WERI-Rb-1 (cell line): ENCODE data around the gene ENSA.
"Not testable (repeated sequence)": the region's sequence is repeated elsewhere in the genome, so short reads cannot be mapped to it uniquely, and the experiment has no call there.

Source experiments
- DNase-seq: peaks from one replicate; pipeline ENCODE4 v3.0.0-alpha.2; 2020
- H3K27ac ChIP-seq: fragments of 250-450 bp; sonication (Bioruptor Pico); 2 replicates; pipeline ENCODE4 v1.5.1; 2020; ENCODE audit warnings: mild to moderate bottlenecking, moderate library complexity
- H3K27me3 ChIP-seq: fragments of 250-450 bp; sonication (Bioruptor Pico); 2 replicates; pipeline ENCODE4 v1.5.1; 2021; ENCODE audit warnings: mild to moderate bottlenecking, low read depth, moderate library complexity; ENCODE audit not compliant: insufficient read depth, severe bottlenecking
- H3K36me3 ChIP-seq: fragments of 250-450 bp; sonication (Bioruptor Pico); 2 replicates; pipeline ENCODE4 v1.5.1; 2020; ENCODE audit warnings: mild to moderate bottlenecking, moderate library complexity
- H3K4me3 ChIP-seq: 2 replicates; pipeline ENCODE4 v1.5.1; 2011; ENCODE audit warnings: low read depth, mild to moderate bottlenecking, control low read depth, low read length
- H3K9me3 ChIP-seq: fragments of 250-450 bp; sonication (Bioruptor Pico); 2 replicates; pipeline ENCODE4 v1.5.1; 2021; ENCODE audit warnings: mild to moderate bottlenecking, moderate library complexity; ENCODE audit not compliant: severe bottlenecking
- CTCF ChIP-seq: IDR thresholded peaks from 2 replicates; pipeline ENCODE4 v1.5.1; 2011; ENCODE audit warnings: low read depth, mild to moderate bottlenecking, control low read depth, inconsistent platforms, low read length

ENSA gene

GRCh38 chr1:150582371-150582770 is 47.0 kb downstream of the ENSA start:
- Histone ChIP-seq H3K27me3 (no peaks in the 10 kb centered on the region), H3K36me3 (peaks cover 20% of the 10 kb centered on the region), H3K4me3 (no peak overlapping the region), H3K9me3 (no peaks in the 10 kb centered on the region), H3K27ac (no peak overlapping the region)
- DNase-seq: no peak
- TF ChIP-seq CTCF: no peak

- not testable (repeated sequence) for H3K9me3 ChIP-seq, H3K27me3 ChIP-seq, H3K27ac ChIP-seq, DNase-seq, H3K4me3 ChIP-seq
- H3K36me3 ChIP-seq: peaks cover 25% of the 10 kb centered on the region
These were observed 47.5 kb downstream of the ENSA start for GRCh38 chr1:150581962-150582361.

- peaks cover 30% of the 10 kb centered on the region for H3K36me3 ChIP-seq
- not testable (repeated sequence) for H3K27ac ChIP-seq, DNase-seq, H3K27me3 ChIP-seq, H3K9me3 ChIP-seq, H3K4me3 ChIP-seq
These were observed 48.0 kb downstream of the ENSA start for GRCh38 chr1:150581437-150581836.

GRCh38 chr1:150580966-150581365 is 48.4 kb downstream of the ENSA start:
- peaks cover 34% of the 10 kb centered on the region for H3K36me3 ChIP-seq
- not testable (repeated sequence) for H3K4me3 ChIP-seq, H3K27me3 ChIP-seq, DNase-seq, H3K27ac ChIP-seq, H3K9me3 ChIP-seq

- Histone ChIP-seq H3K4me3 (peak overlapping the region; percentile 89), H3K27me3 (no peaks in the 10 kb centered on the region), H3K27ac (peak overlapping the region; percentile 99), H3K9me3 (no peaks in the 10 kb centered on the region), H3K36me3 (peaks cover 43% of the 10 kb centered on the region)
- no peak for DNase-seq
- TF ChIP-seq CTCF: no peak
These were observed 49.3 kb downstream of the ENSA start for GRCh38 chr1:150579945-150580642.

GRCh38 chr1:150579110-150579944 is 50.1 kb downstream of the ENSA start, which contains the start of gene MCL1:
Gene MCL1 (minus strand): TSS chr1:150579610. CDS start chr1:150579530, 80 bp downstream.
- H3K36me3 ChIP-seq: peaks cover 51% of the 10 kb centered on the region
- no peaks in the 10 kb centered on the region for H3K27me3 ChIP-seq
- peak; percentile 4; the same call in 1 of the 2 replicates for TF ChIP-seq CTCF

More at GRCh38 chr1:150579110-150579944, 50.1 kb downstream of the ENSA start, which contains the start of gene MCL1:
- H3K9me3 ChIP-seq: no peaks in the 10 kb centered on the region
- peak within 1 kb of the TSS; percentile 99 for H3K27ac ChIP-seq
- peak; percentile 98 for DNase-seq
- H3K4me3 ChIP-seq: peak within 1 kb of the TSS; percentile 89
